Measurements from ENCODE around the gene HSPG2. TPM values are rescaled to one million over a fixed set of nuclear protein-coding genes. Genes with fewer than 3 reads are reported as not detected.

The HSPG2 gene
- total and polyA plus RNA-seq, 2 of the 8 experiments (the other 6 are each of a cell fraction or from before 2014, with no cell fraction given) = 17.8 to 111 TPM

- CTCF ChIA-PET (ENCODE audit: partially characterized antibody) = interaction anchor here (0.7 to 2.6 kb wide), 3 partner anchors 10 to 12 kb away, joined by 3 to 8 read pairs (median 3); no protein-coding TSS in a partner anchor
- no peaks in the 10 kb centered on the region for H3K27me3 ChIP-seq (replicated peaks in 1 of 4; ENCODE audit: control insufficient read depth in 3 of 4, extremely low read depth in 1 of 4, insufficient read depth in 3 of 4, low read length in 3 of 4)
- no peak overlapping the region for H2BK120ac ChIP-seq (replicated peaks; ENCODE audit: low read depth, low read length)
- H3K23ac ChIP-seq (ENCODE audit: insufficient read length) = no peak overlapping the region
- no peak overlapping the region for H2BK5ac ChIP-seq (ENCODE audit: low read depth, low read length)
- H3K4me1 ChIP-seq (replicated peaks in 1 of 4; ENCODE audit: control insufficient read depth in 3 of 4, insufficient read depth in 4 of 4, low read length in 3 of 4) = no peaks in the 10 kb centered on the region
- no peak overlapping the region for H4K5ac ChIP-seq (ENCODE audit: insufficient read length, low read depth, low read length)
- no peak for DNase-seq (ENCODE audit: low read depth in 1 of 2, low spot score in 2 of 2)
- WGBS, 2 experiments (ENCODE audit: extremely low coverage in 1 of 2, insufficient coverage in 1 of 2, insufficient read length in 1 of 2, insufficient replicate concordance in 2 of 2, low coverage in 1 of 2, low lambda C conversion rate in 2 of 2, missing lambda C conversion rate in 1 of 2) = 100% methylated on average over 4 of the region's 4 CpGs; no CpG with 5 or more reads in 1 of the 2 experiments
- H3K9me3 ChIP-seq (ENCODE audit: insufficient read depth in 2 of 2, low read depth in 1 of 2, low read length in 1 of 2) = no peaks in the 10 kb centered on the region
- H3K27ac ChIP-seq (ENCODE audit: low read depth, low read length) = no peak overlapping the region
- H3K79me2 ChIP-seq (ENCODE audit: control insufficient read depth in 1 of 2, insufficient read depth in 2 of 2, low read length in 2 of 2) = no peaks in the 10 kb centered on the region
- H2AK5ac ChIP-seq (ENCODE audit: low read depth, low read length) = no peak overlapping the region
- no peaks in the 10 kb centered on the region for H4K20me1 ChIP-seq (replicated peaks in 1 of 2; ENCODE audit: control insufficient read depth in 1 of 2, insufficient read depth in 2 of 2, low read length in 2 of 2)
- H2BK12ac ChIP-seq (ENCODE audit: low read depth, low read length) = no peak overlapping the region
- no peak overlapping the region for H4K91ac ChIP-seq (replicated peaks; ENCODE audit: insufficient read length, low read length)
- no peak overlapping the region for H3K9ac ChIP-seq (replicated peaks in 1 of 4; ENCODE audit: extremely low read depth in 1 of 4, low read depth in 3 of 4, low read length in 3 of 4)
- no peak overlapping the region for H3K4me3 ChIP-seq (ENCODE audit: extremely low read depth in 1 of 4, insufficient read depth in 2 of 4, low read depth in 3 of 4, low read length in 4 of 4)
- H3K4ac ChIP-seq (replicated peaks; ENCODE audit: insufficient read length, low read depth, low read length) = no peak overlapping the region
- no peak for FAIRE-seq
- no peak overlapping the region for H2BK15ac ChIP-seq (ENCODE audit: low read length)
- TF ChIP-seq GABPA (IDR thresholded peaks at IDR 0.05; ENCODE audit: borderline replicate concordance, insufficient read depth, low read length) = no peak
- TF ChIP-seq EZH2 (IDR thresholded peaks at IDR 0.05; ENCODE audit: low read depth, low read length, severe bottlenecking) = no peak
- no peak for TF ChIP-seq SP2 (IDR thresholded peaks at IDR 0.05; ENCODE audit: low read length)
- no peak for TF ChIP-seq USF2 (IDR thresholded peaks at IDR 0.05; ENCODE audit: low read length)
- no peak for TF ChIP-seq FOSL1 (IDR thresholded peaks at IDR 0.05; ENCODE audit: insufficient read depth, low read depth, low read length)
- TF ChIP-seq, protein P1, sequence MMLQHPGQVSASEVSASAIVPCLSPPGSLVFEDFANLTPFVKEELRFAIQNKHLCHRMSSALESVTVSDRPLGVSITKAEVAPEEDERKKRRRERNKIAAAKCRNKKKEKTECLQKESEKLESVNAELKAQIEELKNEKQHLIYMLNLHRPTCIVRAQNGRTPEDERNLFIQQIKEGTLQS (IDR thresholded peaks at IDR 0.05; ENCODE audit: insufficient read depth, low read depth, low read length) = no peak
- no peak for TF ChIP-seq HDAC6 (IDR thresholded peaks at IDR 0.05; ENCODE audit: low read depth, low read length)
- no peak for TF ChIP-seq SAP30 (IDR thresholded peaks at IDR 0.05; ENCODE audit: insufficient read depth, insufficient replicate concordance, low read length)
- no peak for TF ChIP-seq ASH2L (IDR thresholded peaks at IDR 0.05; ENCODE audit: low read length)
- TF ChIP-seq RXRA (IDR thresholded peaks at IDR 0.05; ENCODE audit: insufficient read depth, low read depth, low read length) = no peak
- TF ChIP-seq EGR1 (IDR thresholded peaks at IDR 0.05; ENCODE audit: borderline replicate concordance, low read depth, low read length) = no peak
- no peak overlapping the region for H2AFZ ChIP-seq (ENCODE audit: low read length)
- H4K8ac ChIP-seq (ENCODE audit: extremely low read depth, insufficient read depth, low read length) = no peak overlapping the region
- H2BK20ac ChIP-seq (ENCODE audit: low read length) = no peak overlapping the region
- H3K36me3 ChIP-seq (ENCODE audit: control insufficient read depth in 2 of 4, insufficient read depth in 4 of 4, low read length in 3 of 4) = no peaks in the 10 kb centered on the region
- POLR2A ChIA-PET (ENCODE audit: partially characterized antibody) = interaction anchor here (1.5 kb wide), 1 partner anchor 19 kb away, joined by 5 read pairs; the partner anchor contains the start of gene USP48
- no peak overlapping the region for H3K14ac ChIP-seq (ENCODE audit: insufficient read length)
- no peaks in the 10 kb centered on the region for H3K79me1 ChIP-seq (ENCODE audit: low read depth, low read length)
- no peak overlapping the region for H3K18ac ChIP-seq (ENCODE audit: extremely low read depth, low read length)
- no peak overlapping the region for H3K56ac ChIP-seq (replicated peaks; ENCODE audit: insufficient read length, low read depth, low read length)
- H3K23me2 ChIP-seq (ENCODE audit: low read depth, low read length) = no peaks in the 10 kb centered on the region
- no peak overlapping the region for H3K4me2 ChIP-seq (ENCODE audit: insufficient read depth in 1 of 2, low read depth in 2 of 2, low read length in 2 of 2)
Observed at GRCh38 chr1:21801100-21801499, 136.0 kb downstream of the HSPG2 start.
